Measurements from ENCODE around the gene PIM2. TPM values are rescaled to one million over a fixed set of nuclear protein-coding genes. Genes with fewer than 3 reads are reported as not detected.

Gene PIM2
- total RNA-seq, 1 donor from 2014 or later = 13.1 TPM

GRCh38 chrX:48920718-48921104, 1.9 kb upstream of the PIM2 start:
- TF ChIP-seq, protein P1, sequence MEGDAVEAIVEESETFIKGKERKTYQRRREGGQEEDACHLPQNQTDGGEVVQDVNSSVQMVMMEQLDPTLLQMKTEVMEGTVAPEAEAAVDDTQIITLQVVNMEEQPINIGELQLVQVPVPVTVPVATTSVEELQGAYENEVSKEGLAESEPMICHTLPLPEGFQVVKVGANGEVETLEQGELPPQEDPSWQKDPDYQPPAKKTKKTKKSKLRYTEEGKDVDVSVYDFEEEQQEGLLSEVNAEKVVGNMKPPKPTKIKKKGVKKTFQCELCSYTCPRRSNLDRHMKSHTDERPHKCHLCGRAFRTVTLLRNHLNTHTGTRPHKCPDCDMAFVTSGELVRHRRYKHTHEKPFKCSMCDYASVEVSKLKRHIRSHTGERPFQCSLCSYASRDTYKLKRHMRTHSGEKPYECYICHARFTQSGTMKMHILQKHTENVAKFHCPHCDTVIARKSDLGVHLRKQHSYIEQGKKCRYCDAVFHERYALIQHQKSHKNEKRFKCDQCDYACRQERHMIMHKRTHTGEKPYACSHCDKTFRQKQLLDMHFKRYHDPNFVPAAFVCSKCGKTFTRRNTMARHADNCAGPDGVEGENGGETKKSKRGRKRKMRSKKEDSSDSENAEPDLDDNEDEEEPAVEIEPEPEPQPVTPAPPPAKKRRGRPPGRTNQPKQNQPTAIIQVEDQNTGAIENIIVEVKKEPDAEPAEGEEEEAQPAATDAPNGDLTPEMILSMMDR (conservative IDR thresholded peaks at IDR 0.05; ENCODE audit: low read depth, low read length) = no peak
- no peak overlapping the region for H3K4me3 ChIP-seq (ENCODE audit: low read depth, low read length)
- DNase-seq (ENCODE audit: low read depth) = no peak

DNA sequence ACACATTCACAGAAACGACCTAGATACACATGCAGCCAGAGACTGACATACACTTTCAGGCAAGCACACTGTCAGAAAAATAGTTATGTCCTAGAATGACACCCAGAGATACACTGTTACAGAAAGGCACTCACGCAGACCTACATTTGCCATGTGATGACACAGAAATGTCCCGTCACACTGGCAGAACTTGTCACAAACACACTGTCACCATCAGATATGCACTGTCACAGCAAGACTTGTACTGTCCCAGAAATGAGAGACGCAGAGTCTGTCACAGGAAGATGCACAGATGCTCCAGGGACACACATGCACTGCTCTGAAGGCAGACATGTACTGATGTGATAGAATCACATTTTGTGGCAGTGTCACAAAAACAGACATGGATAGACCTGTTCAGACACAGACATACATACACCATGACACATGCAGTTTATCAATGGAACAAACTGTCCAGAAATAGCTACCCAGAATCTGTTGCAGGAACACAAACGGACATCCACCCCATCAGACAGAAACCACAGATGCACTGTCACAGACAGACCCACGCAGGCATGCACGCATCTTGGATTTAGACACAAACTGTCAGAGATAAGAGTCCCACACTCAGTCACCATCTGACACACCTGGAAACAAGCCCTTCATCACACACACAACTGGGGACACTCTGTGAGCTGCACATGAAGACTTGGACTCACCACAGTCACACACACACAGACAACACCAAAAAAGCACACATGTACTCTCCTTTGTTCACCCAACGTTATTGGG, 1.3 kb upstream of the PIM2 start:
- TF ChIP-seq, protein P1 (conservative IDR thresholded peaks at IDR 0.05; ENCODE audit: low read depth, low read length) = no peak
- H3K4me3 ChIP-seq (ENCODE audit: low read depth, low read length) = no peak overlapping the region
- no peak for DNase-seq (ENCODE audit: low read depth)

GRCh38 chrX:48919360-48919841, 577 bp upstream of the PIM2 start:
- peak overlapping the region; percentile 78 for H3K4me3 ChIP-seq (ENCODE audit: low read depth, low read length)
- no peak for DNase-seq (ENCODE audit: low read depth)
- TF ChIP-seq, protein P1 (conservative IDR thresholded peaks at IDR 0.05; ENCODE audit: low read depth, low read length) = no peak

DNA sequence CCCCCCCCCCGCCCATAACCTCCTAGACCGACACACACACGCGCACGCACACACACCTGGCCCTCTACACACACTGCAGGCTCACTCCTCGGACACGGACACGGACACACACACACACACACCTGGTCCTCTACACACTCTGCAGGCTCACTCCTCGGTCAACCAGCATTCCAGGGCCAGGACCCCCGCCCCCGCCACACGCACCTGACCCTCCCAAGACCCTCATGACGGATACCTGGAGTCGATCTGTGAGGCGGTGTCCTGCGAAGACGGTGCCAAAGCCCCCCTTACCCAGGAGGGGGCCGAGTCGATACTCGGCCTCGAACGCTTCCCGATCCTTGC, 552 bp downstream of the PIM2 start:
- TF ChIP-seq, protein P1 (conservative IDR thresholded peaks at IDR 0.05; ENCODE audit: low read depth, low read length) = no peak
- H3K4me3 ChIP-seq (ENCODE audit: low read depth, low read length) = peak overlapping the region; percentile 78
- no peak for DNase-seq (ENCODE audit: low read depth)

DNA sequence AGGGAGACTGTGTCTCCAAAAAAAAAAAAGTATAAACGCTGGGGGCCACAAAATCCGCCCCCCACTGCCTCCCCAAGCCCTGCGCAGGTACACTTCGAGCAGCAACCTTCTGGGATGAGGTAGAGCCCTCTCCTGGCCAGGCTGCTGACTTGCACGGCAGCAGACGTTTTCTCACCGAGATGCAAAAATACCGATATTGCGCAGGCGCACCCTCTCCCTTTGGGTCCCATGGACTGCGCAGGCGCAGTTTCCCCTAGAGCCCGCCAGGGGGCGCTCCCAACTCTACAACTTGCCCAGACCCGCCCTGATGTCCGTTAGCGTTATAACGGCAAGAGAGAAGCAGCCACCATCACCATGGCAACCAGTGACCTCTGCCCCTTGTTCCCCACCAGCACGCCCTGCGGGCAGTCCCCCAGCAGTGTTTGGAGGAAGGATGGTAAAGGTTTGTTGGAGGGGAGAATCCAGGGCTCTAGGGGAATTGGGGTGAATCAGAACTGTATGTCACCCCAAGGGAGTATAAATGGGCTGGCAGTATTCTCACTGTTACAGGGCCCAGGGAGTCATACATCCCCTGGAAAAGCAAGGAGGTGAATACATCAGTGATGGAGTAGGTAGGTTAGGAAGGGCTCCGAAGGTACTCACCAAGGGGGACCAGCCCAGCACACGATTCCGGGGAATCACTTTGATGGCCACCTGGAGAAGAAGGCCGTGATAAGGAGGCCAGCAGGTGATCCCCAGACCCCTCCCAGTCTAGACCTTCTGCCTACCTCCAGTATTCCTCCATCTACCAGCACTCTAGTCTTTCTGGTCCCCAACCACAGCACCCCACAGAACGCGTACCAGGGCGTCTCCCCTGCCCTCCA, 1.5 kb downstream of the PIM2 start:
- H3K4me3 ChIP-seq (ENCODE audit: low read depth, low read length) = peak overlapping the region; percentile 78

DNA sequence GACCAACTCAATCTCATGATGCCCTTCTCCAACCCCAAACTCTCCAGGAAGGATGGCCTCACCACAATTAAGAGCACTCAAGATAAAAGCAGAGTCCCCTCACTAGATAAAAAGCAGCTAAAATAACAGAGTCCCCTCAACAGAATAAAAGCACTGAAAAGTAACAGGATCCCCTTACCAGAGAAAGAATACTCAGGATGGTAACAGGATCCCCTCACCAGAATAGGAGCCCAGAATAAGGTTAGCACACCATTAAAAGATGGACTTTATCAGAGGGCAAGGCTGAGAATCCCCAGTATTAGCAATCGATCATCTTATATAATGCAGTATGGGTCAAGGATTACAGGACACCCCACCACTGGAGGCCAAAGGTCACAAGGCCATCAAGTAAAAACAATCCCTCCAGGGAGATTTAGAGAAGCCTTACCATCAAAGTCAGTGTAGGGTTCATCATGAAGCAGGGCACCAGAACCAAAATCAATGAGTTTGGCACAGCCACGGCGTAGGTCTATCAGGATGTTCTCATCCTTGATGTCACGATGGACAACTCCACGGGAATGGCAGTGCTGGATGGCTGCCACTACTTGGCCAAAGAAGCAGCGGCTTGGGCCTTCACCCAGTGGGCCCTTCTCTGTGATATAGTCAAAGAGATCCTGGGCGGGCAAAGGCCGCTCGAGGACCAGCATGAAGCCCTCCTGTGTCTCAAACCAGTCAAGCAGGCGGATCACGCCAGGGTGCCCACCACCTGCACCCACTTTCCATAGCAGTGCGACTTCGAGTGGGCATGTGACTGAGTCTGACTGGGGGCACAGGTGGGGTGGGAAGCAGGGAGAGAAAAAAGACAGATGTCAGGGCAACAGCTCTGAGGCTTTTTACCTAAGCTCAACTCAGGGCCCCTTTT, 4.0 kb downstream of the PIM2 start:
- TF ChIP-seq, protein P1 (conservative IDR thresholded peaks at IDR 0.05; ENCODE audit: low read depth, low read length) = no peak
- no peak for DNase-seq (ENCODE audit: low read depth)
- no peak overlapping the region for H3K4me3 ChIP-seq (ENCODE audit: low read depth, low read length)

More for the DNA sequence above, 1.5 kb downstream of the PIM2 start:
- peak; percentile 39 for DNase-seq (ENCODE audit: low read depth)
- TF ChIP-seq, protein P1 (conservative IDR thresholded peaks at IDR 0.05; ENCODE audit: low read depth, low read length) = peak; percentile 77
